Measurements from ENCODE around the gene CTNNA2.
"Not testable (repeated sequence)": the region's sequence is repeated elsewhere in the genome, so short reads cannot be mapped to it uniquely, and the experiment has no call there.

GRCh38 chr2:80032684-80033083, 519.8 kb downstream of the CTNNA2 start:
- TF ChIP-seq CTCF, POLR2A (IDR thresholded peaks at IDR 0.05): not testable (repeated sequence)
